C4-2B (cell line): ENCODE data around the gene SERPINA6.

Source experiments
- H3K27ac ChIP-seq: fragments of 450-650 bp; 2 replicates; pipeline ENCODE4 v1.5.1; 2017
- CTCF ChIP-seq: fragments of 450-650 bp; conservative IDR thresholded peaks from 2 replicates; pipeline ENCODE4 v1.5.1; 2017; ENCODE audit warnings: mild to moderate bottlenecking
- ZFX ChIP-seq: fragments of 450-650 bp; IDR thresholded peaks from 2 replicates; pipeline ENCODE4 v1.6.1; 2017

SERPINA6 gene

DNA sequence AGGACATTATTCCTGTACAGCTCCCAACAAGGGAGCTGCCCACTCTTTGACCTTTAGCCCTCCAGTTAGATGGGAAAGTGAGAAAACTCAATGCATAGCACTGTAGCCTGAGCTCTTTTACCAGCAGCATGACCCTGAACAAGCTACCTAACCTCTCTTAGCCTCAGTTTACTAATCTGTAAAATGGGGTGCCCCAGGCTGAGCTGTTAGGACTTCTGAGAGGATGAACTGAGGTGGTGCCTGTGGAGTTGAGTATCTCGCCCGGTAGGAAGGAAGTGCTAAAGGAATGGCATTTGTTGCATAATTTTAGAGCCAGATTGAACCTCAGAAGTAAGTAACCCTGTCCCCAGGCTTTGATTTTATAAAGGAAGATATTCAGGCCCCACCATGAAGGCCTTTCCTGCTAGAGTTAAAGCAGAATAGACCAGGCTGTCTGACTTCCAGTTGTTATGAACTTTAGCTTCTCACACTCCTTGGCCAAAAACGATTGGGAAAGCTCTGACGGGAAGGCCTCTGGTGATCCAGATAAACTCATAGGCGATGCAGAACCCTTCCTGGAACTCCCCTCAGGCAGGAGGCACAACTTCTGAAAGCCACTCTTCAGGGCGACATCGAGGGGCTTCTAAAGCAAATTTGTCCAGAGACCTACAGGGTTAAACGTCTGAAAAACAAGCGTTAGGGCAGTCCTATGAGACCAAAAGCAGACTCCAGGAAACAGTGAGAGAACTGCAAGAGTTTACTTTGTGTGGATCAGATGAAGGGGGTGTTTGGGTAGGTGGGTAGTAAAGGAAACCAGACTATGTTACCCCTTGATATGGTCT lies 27.6 kb downstream of the SERPINA6 start:
- TF ChIP-seq ZFX (no peak), CTCF (no peak)
- no peak overlapping the region for H3K27ac ChIP-seq

GRCh38 chr14:94293578-94293924 lies 29.6 kb downstream of the SERPINA6 start:
- TF ChIP-seq CTCF (no peak), ZFX (no peak)
- H3K27ac ChIP-seq, result no peak overlapping the region

DNA sequence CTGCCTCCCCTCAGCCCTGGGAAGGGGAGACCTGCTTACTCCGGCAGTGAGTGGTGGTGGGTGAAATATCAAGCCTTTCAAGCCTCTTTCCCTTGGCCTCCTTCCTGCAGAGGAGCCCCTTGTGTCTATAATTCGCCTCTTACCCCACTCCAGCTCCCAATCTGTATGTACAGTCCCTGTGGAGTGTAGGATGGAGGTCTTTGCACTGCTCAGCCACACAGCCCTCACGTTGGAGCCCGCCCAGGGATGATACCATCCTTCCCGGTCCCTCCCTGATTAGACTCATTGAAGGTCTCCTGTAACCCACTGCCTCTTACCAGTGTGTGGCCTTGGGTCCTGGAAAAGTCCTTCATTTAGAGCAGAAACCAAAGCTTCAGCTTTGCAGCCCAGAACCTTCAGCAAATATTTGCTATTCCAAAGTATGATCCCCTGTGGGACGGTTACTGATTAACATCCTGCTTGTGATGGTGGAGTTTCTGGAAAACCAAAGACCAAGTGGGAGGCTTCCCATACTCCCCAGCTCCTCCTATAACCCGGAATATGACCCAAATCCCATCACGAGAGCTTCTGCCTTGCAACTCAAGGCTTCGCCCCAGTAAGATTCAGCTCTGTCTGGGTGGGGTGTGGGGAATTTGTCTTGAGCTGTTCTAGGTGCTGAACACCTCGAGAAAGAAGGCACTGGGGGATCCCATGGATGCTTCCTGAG lies 30.1 kb downstream of the SERPINA6 start, which contains the start of gene SERPINA10:
TSS of gene SERPINA10 (minus strand) at position 397 of the 706 bp plus-strand sequence. CDS start 2,675 bp downstream, outside the sequence.
- H3K27ac ChIP-seq, result no peak within 1 kb of the TSS
- TF ChIP-seq ZFX, result no peak
- no peak for TF ChIP-seq CTCF

DNA sequence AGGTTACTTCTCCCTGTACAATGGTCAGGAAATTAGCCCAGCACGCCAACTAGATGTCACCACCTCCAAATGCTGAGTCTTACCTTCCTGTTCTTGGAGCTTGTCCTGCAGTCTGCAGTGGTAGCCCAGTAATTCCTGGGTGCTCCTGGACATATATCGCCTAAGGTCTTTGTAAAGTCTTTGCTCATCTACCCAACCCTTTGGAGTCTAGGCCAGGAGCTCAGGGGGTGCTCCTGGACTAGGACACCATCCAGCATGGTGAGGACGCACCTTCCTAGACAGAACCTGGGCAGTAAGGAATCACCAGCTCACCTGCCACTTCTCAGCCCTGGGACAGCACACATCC lies 30.6 kb downstream of the SERPINA6 start:
- no peak for TF ChIP-seq ZFX
- no peak for TF ChIP-seq CTCF
- no peak overlapping the region for H3K27ac ChIP-seq

DNA sequence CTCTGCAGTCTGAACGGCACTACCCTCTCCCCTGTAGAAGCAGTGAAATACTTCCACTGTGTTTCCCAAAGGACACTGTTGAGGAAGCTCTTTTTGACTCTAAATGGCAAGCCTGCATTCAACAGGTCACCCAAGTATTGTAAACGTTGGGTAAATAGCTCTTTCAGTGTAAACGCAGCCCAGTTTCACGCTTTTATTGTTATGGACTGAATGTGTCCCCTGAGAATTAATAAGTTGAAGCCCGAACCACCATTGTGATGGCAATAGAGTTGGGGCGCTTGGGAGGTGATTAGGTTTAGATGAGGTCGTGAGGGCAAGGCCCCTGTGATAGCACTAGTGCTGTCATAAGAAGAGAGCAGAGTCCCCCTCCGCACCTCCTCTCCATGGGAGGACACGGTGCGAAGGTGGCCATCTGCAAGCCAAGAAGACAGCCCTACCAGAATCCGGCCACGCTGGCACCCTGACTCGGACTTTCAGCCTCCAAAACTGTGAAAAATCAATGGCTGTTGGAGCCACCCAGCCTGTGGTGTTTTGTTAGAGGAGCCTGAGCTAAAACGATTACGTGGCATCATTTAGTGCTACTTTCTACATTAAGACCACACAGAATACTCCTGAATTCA lies 31.1 kb downstream of the SERPINA6 start:
- TF ChIP-seq CTCF, result no peak
- TF ChIP-seq ZFX, result no peak
- no peak overlapping the region for H3K27ac ChIP-seq

DNA sequence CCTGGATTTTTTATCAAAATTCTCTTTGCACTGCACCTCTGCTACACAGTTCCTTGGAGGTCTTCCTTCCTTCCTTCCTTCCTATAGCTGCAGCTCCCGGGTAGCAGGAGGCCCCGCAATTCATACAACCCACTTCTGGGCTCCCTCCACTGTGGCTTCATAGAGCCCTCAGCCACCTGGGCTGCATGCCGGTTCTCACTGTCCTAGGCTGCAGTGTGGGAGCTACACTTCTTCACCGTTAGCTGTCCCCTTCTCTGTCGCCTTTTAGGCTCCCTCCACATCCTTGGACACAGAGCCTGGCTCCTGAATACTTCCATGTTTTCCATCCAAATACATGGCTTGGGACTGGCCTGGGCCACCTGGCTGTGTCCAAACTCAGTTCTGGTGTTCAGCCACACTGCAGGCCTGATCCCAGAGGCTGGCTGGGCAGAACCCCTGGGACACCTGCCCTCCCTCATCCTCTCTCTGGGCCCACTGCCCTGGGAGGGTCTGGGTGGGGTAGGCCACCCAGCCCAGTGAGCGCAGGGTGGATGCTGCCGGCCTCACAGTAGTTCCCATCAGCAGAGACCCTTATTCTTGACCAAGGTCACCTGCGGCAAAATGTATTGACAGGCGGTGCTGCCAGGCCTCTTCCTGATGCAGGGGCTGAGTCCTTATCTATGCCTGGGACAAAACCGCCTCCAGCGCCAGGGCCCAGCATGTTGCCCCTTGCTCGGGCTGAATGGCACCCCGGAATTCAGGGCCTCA lies 31.8 kb downstream of the SERPINA6 start:
- no peak overlapping the region for H3K27ac ChIP-seq
- no peak for TF ChIP-seq ZFX
- no peak for TF ChIP-seq CTCF

GRCh38 chr14:94290197-94290596 lies 32.9 kb downstream of the SERPINA6 start:
- TF ChIP-seq CTCF, result no peak
- no peak for TF ChIP-seq ZFX
- no peak overlapping the region for H3K27ac ChIP-seq
